Thyroid gland (tissue), 4 donors: ENCODE measurements around the gene TTLL10.

Experiments used
- POLR2A ChIP-seq, 2 donors: fragments of 450-650 bp; IDR thresholded peaks; one replicate each; pipeline ENCODE4 v1.6.1; 2017; ENCODE audit warnings: antibody characterized with exemption in 2 of 2, mild to moderate bottlenecking in 2 of 2, moderate library complexity in 1 of 2
- TF ChIP-seq, protein P1 (sequence below), 6 experiments: fragments of 200-600 bp in 3 of 6; fragments of 450-650 bp in 3 of 6; sonication (generic) in 3 of 6; IDR thresholded peaks; one replicate each; pipeline ENCODE4 v1.5.1; 2016 to 2019; ENCODE audit warnings: antibody characterized with exemption in 6 of 6, mild to moderate bottlenecking in 2 of 6, inconsistent platforms in 1 of 6, moderate library complexity in 1 of 6

GRCh38 chr1:1183833-1184775 is 10.4 kb downstream of the TTLL10 start:
- TF ChIP-seq, protein P1, sequence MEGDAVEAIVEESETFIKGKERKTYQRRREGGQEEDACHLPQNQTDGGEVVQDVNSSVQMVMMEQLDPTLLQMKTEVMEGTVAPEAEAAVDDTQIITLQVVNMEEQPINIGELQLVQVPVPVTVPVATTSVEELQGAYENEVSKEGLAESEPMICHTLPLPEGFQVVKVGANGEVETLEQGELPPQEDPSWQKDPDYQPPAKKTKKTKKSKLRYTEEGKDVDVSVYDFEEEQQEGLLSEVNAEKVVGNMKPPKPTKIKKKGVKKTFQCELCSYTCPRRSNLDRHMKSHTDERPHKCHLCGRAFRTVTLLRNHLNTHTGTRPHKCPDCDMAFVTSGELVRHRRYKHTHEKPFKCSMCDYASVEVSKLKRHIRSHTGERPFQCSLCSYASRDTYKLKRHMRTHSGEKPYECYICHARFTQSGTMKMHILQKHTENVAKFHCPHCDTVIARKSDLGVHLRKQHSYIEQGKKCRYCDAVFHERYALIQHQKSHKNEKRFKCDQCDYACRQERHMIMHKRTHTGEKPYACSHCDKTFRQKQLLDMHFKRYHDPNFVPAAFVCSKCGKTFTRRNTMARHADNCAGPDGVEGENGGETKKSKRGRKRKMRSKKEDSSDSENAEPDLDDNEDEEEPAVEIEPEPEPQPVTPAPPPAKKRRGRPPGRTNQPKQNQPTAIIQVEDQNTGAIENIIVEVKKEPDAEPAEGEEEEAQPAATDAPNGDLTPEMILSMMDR (IDR thresholded peaks at IDR 0.05): no peak
- TF ChIP-seq POLR2A (IDR thresholded peaks at IDR 0.05): no peak
